ENCODE results near the gene EIF1AD. TPM values are rescaled to one million over a fixed set of nuclear protein-coding genes. Genes with fewer than 3 reads are reported as not detected.

The EIF1AD gene
- total and polyA plus RNA-seq, 3 donors from 2014 or later: 42.5 to 46.5 (median 43.2) TPM

DNA sequence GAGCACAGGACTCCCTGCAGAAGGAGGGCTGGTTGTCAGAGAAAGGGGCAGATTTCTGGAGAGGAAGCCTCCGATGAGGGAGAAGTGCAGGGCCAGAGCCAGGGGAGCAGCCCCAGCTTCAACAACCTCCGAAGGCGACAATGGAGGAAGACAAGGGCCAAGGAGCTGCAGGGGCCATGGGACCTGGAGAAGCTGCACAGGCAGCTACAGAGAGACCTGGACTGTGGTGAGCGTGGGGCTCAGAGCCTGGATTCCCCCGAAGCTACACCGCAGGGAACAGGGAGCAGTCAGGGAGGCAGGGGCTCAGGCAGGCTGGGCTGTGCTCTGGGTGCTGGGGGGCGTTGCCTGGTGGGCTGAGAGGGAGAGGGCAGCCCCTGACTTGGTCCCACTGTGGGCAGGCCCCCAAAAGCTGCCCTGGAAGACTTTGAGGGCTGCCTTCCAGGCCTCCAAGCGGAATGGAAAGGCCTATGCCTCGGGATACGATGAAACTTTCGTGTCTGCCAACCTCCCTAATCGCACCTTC, 54.3 kb downstream of the EIF1AD start:
- WGBS, 2 donors: 79 to 90% methylated on average over 10 to 12 of the region's 12 CpGs
- DNase-seq: no peak
- Histone ChIP-seq H3K27ac (no peak overlapping the region), H3K4me1 (no peaks in the 10 kb centered on the region), H3K4me3 (no peak overlapping the region), H3K9me3 (no peaks in the 10 kb centered on the region), H3K27me3 (no peaks in the 10 kb centered on the region), H3K36me3 (ENCODE audit: low read depth, missing control alignments) (no peaks in the 10 kb centered on the region)
- TF ChIP-seq CTCF (IDR thresholded peaks at IDR 0.05): no peak
- no peak for TF ChIP-seq POLR2A (IDR thresholded peaks at IDR 0.05)
- intact Hi-C loops (cut with DNase I; ENCODE audit: low total_unique reads): no loop called here

DNA sequence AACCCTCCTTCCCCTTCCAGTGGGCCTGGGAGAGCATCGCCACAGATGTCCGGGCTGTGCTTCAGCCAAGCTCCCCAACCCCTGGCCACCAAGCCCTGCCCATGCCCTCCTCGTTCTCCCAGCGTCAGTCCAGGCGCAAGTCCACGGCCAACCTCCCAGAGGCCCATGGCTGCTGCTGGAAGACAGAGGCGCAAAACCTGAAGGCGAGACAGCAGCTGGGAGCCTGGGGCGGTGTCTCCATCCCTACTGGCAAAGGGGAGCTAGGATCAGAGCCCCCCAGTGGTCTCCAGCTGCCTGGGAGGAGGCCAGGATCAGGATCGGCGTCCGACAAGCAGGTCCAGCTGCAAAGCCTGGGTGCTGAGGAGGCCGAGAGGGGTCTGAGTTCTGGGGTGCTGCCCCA, 54.8 kb downstream of the EIF1AD start:
- no peak overlapping the region for H3K4me3 ChIP-seq
- no peaks in the 10 kb centered on the region for H3K9me3 ChIP-seq
- TF ChIP-seq CTCF (IDR thresholded peaks at IDR 0.05) (no peak), POLR2A (IDR thresholded peaks at IDR 0.05) (no peak)
- 60 to 70% methylated on average over 10 to 13 of the region's 13 CpGs for WGBS, 2 donors
- no peaks in the 10 kb centered on the region for H3K27me3 ChIP-seq
- H3K36me3 ChIP-seq (ENCODE audit: low read depth, missing control alignments): no peaks in the 10 kb centered on the region
- no peak overlapping the region for H3K27ac ChIP-seq
- H3K4me1 ChIP-seq: no peaks in the 10 kb centered on the region
- intact Hi-C loops (cut with DNase I; ENCODE audit: low total_unique reads): no loop called here
- no peak for DNase-seq

GRCh38 chr11:65946655-65947054, 55.3 kb downstream of the EIF1AD start:
- H3K4me1 ChIP-seq: no peaks in the 10 kb centered on the region
- H3K27me3 ChIP-seq: no peaks in the 10 kb centered on the region
- no peaks in the 10 kb centered on the region for H3K36me3 ChIP-seq (ENCODE audit: low read depth, missing control alignments)
- no peak overlapping the region for H3K27ac ChIP-seq
- no peak overlapping the region for H3K4me3 ChIP-seq
- no peak for TF ChIP-seq POLR2A (IDR thresholded peaks at IDR 0.05)
- intact Hi-C loops (cut with DNase I; ENCODE audit: low total_unique reads): no loop called here
- no peaks in the 10 kb centered on the region for H3K9me3 ChIP-seq
- no peak for DNase-seq
- WGBS, 2 donors: 95 to 100% methylated on average over 1 to 4 of the region's 4 CpGs

Other genes starting within 250 kb of the EIF1AD start
- gene AP5B1, start 221.2 kb downstream of the EIF1AD start, total RNA-seq: 10 to 100 TPM; 13.5 to 14.8 TPM
- 4.5 TPM for gene AP5B1, start 221.2 kb downstream of the EIF1AD start, polyA plus RNA-seq (ENCODE audit: insufficient read depth, low read depth, low replicate concordance)
- 10 to 100 TPM; 27.6 to 33.9 TPM for gene OVOL1, start 215.1 kb downstream of the EIF1AD start, total RNA-seq
- 72.4 TPM for gene OVOL1, start 215.1 kb downstream of the EIF1AD start, polyA plus RNA-seq (ENCODE audit: insufficient read depth, low read depth, low replicate concordance)
- gene SNX32, start 168.2 kb downstream of the EIF1AD start, total RNA-seq: 1 to 10 TPM; 3.2 to 4.0 TPM
- 4.9 TPM for gene SNX32, start 168.2 kb downstream of the EIF1AD start, polyA plus RNA-seq (ENCODE audit: insufficient read depth, low read depth, low replicate concordance)
- gene CFL1, start 144.0 kb downstream of the EIF1AD start, total RNA-seq: 100 to 1,000 TPM; 522 to 570 TPM
- 647 TPM for gene CFL1, start 144.0 kb downstream of the EIF1AD start, polyA plus RNA-seq (ENCODE audit: insufficient read depth, low read depth, low replicate concordance)
- gene MUS81, start 141.7 kb downstream of the EIF1AD start, total RNA-seq: 10 to 100 TPM; 57.2 to 74.0 TPM
- 49.9 TPM for gene MUS81, start 141.7 kb downstream of the EIF1AD start, polyA plus RNA-seq (ENCODE audit: insufficient read depth, low read depth, low replicate concordance)
- gene EFEMP2, start 129.4 kb downstream of the EIF1AD start, total RNA-seq: 10 to 100 TPM; 47.4 to 52.4 TPM
- 100 TPM for gene EFEMP2, start 129.4 kb downstream of the EIF1AD start, polyA plus RNA-seq (ENCODE audit: insufficient read depth, low read depth, low replicate concordance)
- 1 to 10 TPM in 1 of 2 donors, under 1 TPM in 1; 0.71 to 2.7 TPM for gene CTSW, start 122.3 kb downstream of the EIF1AD start, total RNA-seq
- 4.4 TPM for gene CTSW, start 122.3 kb downstream of the EIF1AD start, polyA plus RNA-seq (ENCODE audit: insufficient read depth, low read depth, low replicate concordance)
- gene FIBP, start 113.7 kb downstream of the EIF1AD start, total RNA-seq: 100 to 1,000 TPM; 144 to 149 TPM
- gene FIBP, start 113.7 kb downstream of the EIF1AD start, polyA plus RNA-seq (ENCODE audit: insufficient read depth, low read depth, low replicate concordance): 131 TPM
- 100 to 1,000 TPM in 1 of 2 donors, 10 to 100 TPM in 1; 77.1 to 102 TPM for gene CCDC85B, start 111.5 kb downstream of the EIF1AD start, total RNA-seq
- 17.1 TPM for gene CCDC85B, start 111.5 kb downstream of the EIF1AD start, polyA plus RNA-seq (ENCODE audit: insufficient read depth, low read depth, low replicate concordance)
- gene FOSL1, start 101.8 kb downstream of the EIF1AD start, total RNA-seq: 1 to 10 TPM; 1.7 to 2.0 TPM
- gene FOSL1, start 101.8 kb downstream of the EIF1AD start, polyA plus RNA-seq (ENCODE audit: insufficient read depth, low read depth, low replicate concordance): 1.7 TPM
- gene C11orf68, start 83.1 kb downstream of the EIF1AD start, total RNA-seq: 10 to 100 TPM; 54.4 to 54.8 TPM
- 89.2 TPM for gene C11orf68, start 83.1 kb downstream of the EIF1AD start, polyA plus RNA-seq (ENCODE audit: insufficient read depth, low read depth, low replicate concordance)
- 100 to 1,000 TPM; 215 to 243 TPM for gene DRAP1, start 82.7 kb downstream of the EIF1AD start, total RNA-seq
- 304 TPM for gene DRAP1, start 82.7 kb downstream of the EIF1AD start, polyA plus RNA-seq (ENCODE audit: insufficient read depth, low read depth, low replicate concordance)
- 1 to 10 TPM; 5.4 to 5.5 TPM for gene TSGA10IP, start 56.7 kb downstream of the EIF1AD start, total RNA-seq
- gene TSGA10IP, start 56.7 kb downstream of the EIF1AD start, polyA plus RNA-seq (ENCODE audit: insufficient read depth, low read depth, low replicate concordance): 17.8 TPM
- gene SART1, start 40.4 kb downstream of the EIF1AD start, total RNA-seq: 100 to 1,000 TPM in 1 of 2 donors, 10 to 100 TPM in 1; 81.1 to 102 TPM
- 56.8 TPM for gene SART1, start 40.4 kb downstream of the EIF1AD start, polyA plus RNA-seq (ENCODE audit: insufficient read depth, low read depth, low replicate concordance)
- 100 to 1,000 TPM; 105 to 133 TPM for gene BANF1, start 346 bp upstream of the EIF1AD start, total RNA-seq
- gene BANF1, start 346 bp upstream of the EIF1AD start, polyA plus RNA-seq (ENCODE audit: insufficient read depth, low read depth, low replicate concordance): 193 TPM
- gene CST6, start 9.9 kb upstream of the EIF1AD start, total RNA-seq: 10 to 100 TPM in 1 of 2 donors, 1 to 10 TPM in 1; 6.6 to 11.9 TPM
- 3.0 TPM for gene CST6, start 9.9 kb upstream of the EIF1AD start, polyA plus RNA-seq (ENCODE audit: insufficient read depth, low read depth, low replicate concordance)
- 10 to 100 TPM in 1 of 2 donors, 1 to 10 TPM in 1; 8.9 to 12.5 TPM for gene CATSPER1, start 24.3 kb upstream of the EIF1AD start, total RNA-seq
- gene CATSPER1, start 24.3 kb upstream of the EIF1AD start, polyA plus RNA-seq (ENCODE audit: insufficient read depth, low read depth, low replicate concordance): 33.7 TPM
- 1 to 10 TPM; 2.0 to 4.0 TPM for gene GAL3ST3, start 47.0 kb upstream of the EIF1AD start, total RNA-seq
- 0.84 TPM for gene GAL3ST3, start 47.0 kb upstream of the EIF1AD start, polyA plus RNA-seq (ENCODE audit: insufficient read depth, low read depth, low replicate concordance)
- gene SF3B2, start 50.2 kb upstream of the EIF1AD start, total RNA-seq: 100 to 1,000 TPM; 307 to 315 TPM
- 341 TPM for gene SF3B2, start 50.2 kb upstream of the EIF1AD start, polyA plus RNA-seq (ENCODE audit: insufficient read depth, low read depth, low replicate concordance)
- gene PACS1, start 68.1 kb upstream of the EIF1AD start, total RNA-seq: 100 to 1,000 TPM; 130 to 131 TPM
- gene PACS1, start 68.1 kb upstream of the EIF1AD start, polyA plus RNA-seq (ENCODE audit: insufficient read depth, low read depth, low replicate concordance): 111 TPM